GM06990 (cell line): ENCODE measurements around the gene ASB17.

ENCODE experiments used
- DNase-seq: peaks from one replicate; pipeline ENCODE4 v3.0.0-alpha.2; 2011; ENCODE audit not compliant: insufficient read length; ENCODE audit errors: extremely low read depth
- H3K27me3 ChIP-seq: replicated peaks from 2 replicates; pipeline ENCODE4 v1.6.0; 2011; ENCODE audit warnings: low read length; ENCODE audit not compliant: control insufficient read depth, insufficient read depth
- H3K36me3 ChIP-seq: 2 replicates; pipeline ENCODE4 v1.5.1; 2011; ENCODE audit warnings: low read length; ENCODE audit not compliant: control insufficient read depth, insufficient read depth
- H3K4me3 ChIP-seq: replicated peaks from 2 replicates; pipeline ENCODE4 v1.5.1; 2011; ENCODE audit warnings: low read depth, mild to moderate bottlenecking, control low read depth, low read length
- TF ChIP-seq, protein P1 (sequence below): IDR thresholded peaks from 2 replicates; pipeline ENCODE4 v1.5.1; 2011; ENCODE audit warnings: low read length, control low read depth, mild to moderate bottlenecking, inconsistent platforms; ENCODE audit not compliant: insufficient read depth, poor library complexity, severe bottlenecking

The ASB17 gene

DNA sequence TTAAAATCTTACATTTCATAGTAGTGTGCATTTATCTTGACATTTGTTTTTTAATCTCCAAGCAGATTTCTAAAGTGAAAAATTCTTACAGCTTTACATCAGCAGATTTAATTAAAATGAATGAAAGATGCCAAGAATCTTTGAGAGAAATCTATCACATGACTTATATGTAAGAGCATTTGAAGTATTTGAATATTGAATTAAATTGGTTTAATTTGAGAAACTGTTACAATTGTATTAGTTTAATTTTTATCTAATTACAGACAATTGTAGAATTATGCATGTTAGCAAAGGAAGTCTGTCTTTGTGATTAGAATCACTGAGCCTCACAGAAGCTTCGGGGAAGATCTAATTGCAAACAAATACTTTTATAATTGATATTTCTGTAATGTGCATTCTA is 52.2 kb downstream of the ASB17 start:
- no peaks in the 10 kb centered on the region for H3K36me3 ChIP-seq
- no peak overlapping the region for H3K4me3 ChIP-seq
- TF ChIP-seq, protein P1, sequence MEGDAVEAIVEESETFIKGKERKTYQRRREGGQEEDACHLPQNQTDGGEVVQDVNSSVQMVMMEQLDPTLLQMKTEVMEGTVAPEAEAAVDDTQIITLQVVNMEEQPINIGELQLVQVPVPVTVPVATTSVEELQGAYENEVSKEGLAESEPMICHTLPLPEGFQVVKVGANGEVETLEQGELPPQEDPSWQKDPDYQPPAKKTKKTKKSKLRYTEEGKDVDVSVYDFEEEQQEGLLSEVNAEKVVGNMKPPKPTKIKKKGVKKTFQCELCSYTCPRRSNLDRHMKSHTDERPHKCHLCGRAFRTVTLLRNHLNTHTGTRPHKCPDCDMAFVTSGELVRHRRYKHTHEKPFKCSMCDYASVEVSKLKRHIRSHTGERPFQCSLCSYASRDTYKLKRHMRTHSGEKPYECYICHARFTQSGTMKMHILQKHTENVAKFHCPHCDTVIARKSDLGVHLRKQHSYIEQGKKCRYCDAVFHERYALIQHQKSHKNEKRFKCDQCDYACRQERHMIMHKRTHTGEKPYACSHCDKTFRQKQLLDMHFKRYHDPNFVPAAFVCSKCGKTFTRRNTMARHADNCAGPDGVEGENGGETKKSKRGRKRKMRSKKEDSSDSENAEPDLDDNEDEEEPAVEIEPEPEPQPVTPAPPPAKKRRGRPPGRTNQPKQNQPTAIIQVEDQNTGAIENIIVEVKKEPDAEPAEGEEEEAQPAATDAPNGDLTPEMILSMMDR = no peak
- DNase-seq = no peak
- H3K27me3 ChIP-seq = no peaks in the 10 kb centered on the region

DNA sequence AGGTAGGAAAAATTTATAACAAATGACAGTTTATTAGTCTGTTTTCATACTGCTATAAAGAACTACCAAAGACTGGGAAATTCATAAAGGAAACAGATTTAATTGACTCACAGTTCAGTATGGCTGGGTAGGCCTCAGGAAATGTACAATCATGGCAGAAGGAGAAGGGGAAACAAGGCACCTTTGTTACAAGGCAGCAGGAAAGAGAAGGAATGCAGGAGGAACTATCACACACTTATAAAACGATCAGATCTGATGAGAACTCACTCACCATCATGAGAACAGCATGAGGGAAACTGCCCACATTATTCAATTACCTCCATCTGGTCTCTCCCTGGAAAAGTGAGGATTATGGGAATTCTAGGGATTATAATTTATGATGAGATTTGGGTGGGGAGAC is 61.3 kb downstream of the ASB17 start:
- TF ChIP-seq, protein P1 = no peak
- no peak overlapping the region for H3K4me3 ChIP-seq
- H3K27me3 ChIP-seq = no peaks in the 10 kb centered on the region
- no peak for DNase-seq
- H3K36me3 ChIP-seq = no peaks in the 10 kb centered on the region
